ENCODE results near the gene CEP70. TPM values are rescaled to one million over a fixed set of nuclear protein-coding genes. Genes with fewer than 3 reads are reported as not detected.
A peak's percentile ranks its signal among the peaks of the same experiment; 100 is the strongest.

CEP70 gene
- total RNA-seq, 3 donors from 2014 or later, result 29.7 to 56.9 (median 37.9) TPM

DNA sequence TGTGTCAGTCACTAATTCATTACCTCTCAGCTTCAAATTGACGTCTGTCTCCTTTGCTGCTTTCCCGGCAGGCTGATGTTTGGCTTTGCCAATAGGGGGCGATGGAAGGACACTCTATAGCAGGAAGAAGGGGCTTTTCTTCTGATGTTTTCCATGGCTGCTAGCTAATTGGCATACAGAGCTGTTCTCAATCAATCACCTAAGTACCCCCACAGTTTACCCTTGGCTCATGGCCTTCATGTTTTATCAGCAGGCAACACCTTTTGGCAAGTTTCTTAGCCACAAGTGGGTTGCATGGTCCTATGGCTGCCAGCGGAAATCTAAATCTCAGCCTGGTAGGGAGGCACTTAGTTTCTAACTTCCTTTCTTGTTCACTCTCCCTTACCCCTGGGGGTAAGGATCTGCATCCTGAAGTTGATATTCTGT, 114.6 kb downstream of the CEP70 start:
- intact Hi-C loops (cut with DNase I, micrococcal nuclease), result no loop called here
- H3K4me3 ChIP-seq, result no peak overlapping the region
- no peaks in the 10 kb centered on the region for H3K36me3 ChIP-seq (ENCODE audit: low read depth)
- ATAC-seq (peak; percentile 61), DNase-seq (peak in 1 of 3 donors; percentile 38)
- H3K9me3 ChIP-seq, result no peaks in the 10 kb centered on the region
- no peaks in the 10 kb centered on the region for H3K4me1 ChIP-seq (ENCODE audit: low read depth)
- TF ChIP-seq, protein P1, sequence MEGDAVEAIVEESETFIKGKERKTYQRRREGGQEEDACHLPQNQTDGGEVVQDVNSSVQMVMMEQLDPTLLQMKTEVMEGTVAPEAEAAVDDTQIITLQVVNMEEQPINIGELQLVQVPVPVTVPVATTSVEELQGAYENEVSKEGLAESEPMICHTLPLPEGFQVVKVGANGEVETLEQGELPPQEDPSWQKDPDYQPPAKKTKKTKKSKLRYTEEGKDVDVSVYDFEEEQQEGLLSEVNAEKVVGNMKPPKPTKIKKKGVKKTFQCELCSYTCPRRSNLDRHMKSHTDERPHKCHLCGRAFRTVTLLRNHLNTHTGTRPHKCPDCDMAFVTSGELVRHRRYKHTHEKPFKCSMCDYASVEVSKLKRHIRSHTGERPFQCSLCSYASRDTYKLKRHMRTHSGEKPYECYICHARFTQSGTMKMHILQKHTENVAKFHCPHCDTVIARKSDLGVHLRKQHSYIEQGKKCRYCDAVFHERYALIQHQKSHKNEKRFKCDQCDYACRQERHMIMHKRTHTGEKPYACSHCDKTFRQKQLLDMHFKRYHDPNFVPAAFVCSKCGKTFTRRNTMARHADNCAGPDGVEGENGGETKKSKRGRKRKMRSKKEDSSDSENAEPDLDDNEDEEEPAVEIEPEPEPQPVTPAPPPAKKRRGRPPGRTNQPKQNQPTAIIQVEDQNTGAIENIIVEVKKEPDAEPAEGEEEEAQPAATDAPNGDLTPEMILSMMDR (IDR thresholded peaks at IDR 0.05), result peak; percentile 29

DNA sequence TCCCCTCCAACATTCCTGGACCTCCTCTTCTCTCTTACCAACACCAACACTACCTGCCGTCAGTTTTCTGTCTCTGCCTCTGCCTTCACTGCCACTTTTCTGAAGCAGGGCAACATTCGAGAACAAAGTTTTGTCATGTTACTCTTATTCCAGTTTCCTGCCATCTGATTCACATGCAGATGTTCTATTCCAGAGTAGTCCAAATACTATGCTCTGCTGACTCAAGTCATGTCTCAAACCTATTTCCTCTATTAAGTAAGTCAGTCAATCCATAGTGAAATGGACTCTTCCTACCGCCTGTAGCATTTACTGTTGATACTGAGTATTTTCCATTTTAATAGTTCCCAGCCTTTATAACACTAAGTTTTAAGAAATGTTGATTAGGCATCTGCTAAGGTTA, 116.3 kb downstream of the CEP70 start:
- TF ChIP-seq, protein P1 (IDR thresholded peaks at IDR 0.05), result no peak
- H3K9me3 ChIP-seq, result no peaks in the 10 kb centered on the region
- H3K4me3 ChIP-seq, result no peak overlapping the region
- no peak for DNase-seq
- intact Hi-C loops (cut with DNase I, micrococcal nuclease), result no loop called here
- ATAC-seq, result no peak
- H3K4me1 ChIP-seq (ENCODE audit: low read depth), result no peaks in the 10 kb centered on the region
- no peaks in the 10 kb centered on the region for H3K36me3 ChIP-seq (ENCODE audit: low read depth)

DNA sequence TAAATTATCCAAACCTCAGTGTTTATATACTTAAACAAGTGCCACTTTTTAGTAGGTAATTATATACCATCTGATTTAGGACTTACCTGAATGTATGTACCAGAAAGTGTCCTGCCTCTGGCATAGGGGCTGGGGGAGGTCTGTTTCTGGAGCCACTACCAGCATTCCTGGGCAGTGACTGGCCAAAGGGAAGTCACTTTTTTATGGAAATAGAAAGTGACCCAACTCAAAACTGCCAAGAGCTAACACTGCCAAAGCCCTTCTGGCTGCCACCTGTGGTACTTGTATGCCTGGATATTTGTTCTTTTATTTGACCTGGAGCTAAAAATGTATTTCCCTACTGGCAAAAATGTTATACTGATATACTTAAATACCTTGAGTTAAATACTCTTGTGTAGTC, 116.9 kb downstream of the CEP70 start:
- intact Hi-C loops (cut with DNase I, micrococcal nuclease), result no loop called here
- H3K9me3 ChIP-seq, result no peaks in the 10 kb centered on the region

DNA sequence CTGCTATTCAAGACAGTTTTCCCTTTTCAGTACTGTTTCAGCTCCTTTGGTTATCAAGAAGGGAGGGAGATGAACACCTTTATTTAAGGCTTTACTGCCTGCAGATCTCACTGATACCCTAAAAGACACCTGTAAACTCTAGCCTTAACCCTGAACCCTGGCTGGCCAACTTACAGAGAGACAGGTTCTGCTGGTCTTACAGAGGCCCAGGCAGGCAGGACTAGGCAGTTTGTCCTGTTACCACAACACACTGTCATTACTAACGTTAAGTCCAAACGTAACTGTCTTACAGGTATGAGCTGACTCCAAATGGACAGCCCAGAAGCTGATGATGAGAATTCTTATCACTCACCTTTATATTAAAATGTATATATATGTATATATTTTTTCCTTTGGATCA, 117.5 kb downstream of the CEP70 start:
- Histone ChIP-seq H3K4me3 (no peak overlapping the region), H3K4me1 (ENCODE audit: low read depth) (no peaks in the 10 kb centered on the region), H3K9me3 (no peaks in the 10 kb centered on the region), H3K36me3 (ENCODE audit: low read depth) (no peaks in the 10 kb centered on the region)
- no peak for ATAC-seq
- no peak for DNase-seq
- TF ChIP-seq, protein P1 (IDR thresholded peaks at IDR 0.05), result no peak
- intact Hi-C loops (cut with DNase I, micrococcal nuclease), result no loop called here

More for the DNA sequence above, 116.9 kb downstream of the CEP70 start:
- TF ChIP-seq, protein P1 (IDR thresholded peaks at IDR 0.05), result no peak
- no peak for ATAC-seq
- Histone ChIP-seq H3K4me1 (ENCODE audit: low read depth) (no peaks in the 10 kb centered on the region), H3K4me3 (no peak overlapping the region), H3K36me3 (ENCODE audit: low read depth) (no peaks in the 10 kb centered on the region)
- DNase-seq, result no peak

DNA sequence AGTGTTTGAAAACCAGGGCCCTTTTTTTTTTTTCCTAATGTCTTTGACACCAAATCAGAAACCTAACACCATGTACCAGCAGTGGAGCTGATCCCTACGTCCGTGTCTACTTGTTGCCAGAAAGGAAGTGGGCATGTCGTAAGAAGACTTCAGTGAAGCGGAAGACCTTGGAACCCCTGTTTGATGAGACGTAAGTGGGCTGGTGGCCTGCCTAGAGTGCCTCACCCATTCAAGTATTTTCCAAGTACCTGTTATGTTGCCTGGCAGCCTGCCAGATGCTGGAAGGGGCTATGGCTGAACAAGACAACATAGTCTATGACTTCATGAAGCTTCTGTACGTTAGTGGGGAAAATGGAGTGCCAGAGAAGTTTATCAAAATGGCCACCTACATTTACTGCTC, 119.9 kb downstream of the CEP70 start:
- TF ChIP-seq, protein P1 (IDR thresholded peaks at IDR 0.05), result no peak
- no peaks in the 10 kb centered on the region for H3K36me3 ChIP-seq (ENCODE audit: low read depth)
- no peaks in the 10 kb centered on the region for H3K9me3 ChIP-seq
- no peak for DNase-seq
- ATAC-seq, result no peak
- no peaks in the 10 kb centered on the region for H3K4me1 ChIP-seq (ENCODE audit: low read depth)
- no peak overlapping the region for H3K4me3 ChIP-seq
- intact Hi-C loops (cut with DNase I, micrococcal nuclease), result no loop called here

DNA sequence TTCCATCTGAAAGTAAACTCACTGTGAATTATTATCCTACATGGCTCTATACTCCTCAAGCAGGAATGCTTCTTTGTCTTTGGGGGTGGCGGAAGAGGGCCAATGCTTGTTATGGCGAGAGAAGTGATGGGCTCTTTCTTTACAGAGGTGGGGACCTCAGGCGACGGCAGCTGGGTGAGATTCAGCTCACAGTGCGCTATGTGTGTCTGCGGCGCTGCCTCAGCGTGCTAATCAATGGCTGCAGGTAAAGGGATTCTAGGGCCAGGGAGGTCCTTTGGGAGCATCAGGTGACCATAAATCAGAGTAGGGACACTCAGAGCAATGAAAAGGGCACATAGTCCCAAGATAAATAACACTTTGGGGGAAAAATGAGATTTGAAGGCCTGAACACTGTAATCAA, 120.7 kb downstream of the CEP70 start:
- ATAC-seq (no peak), DNase-seq (no peak)
- TF ChIP-seq, protein P1 (IDR thresholded peaks at IDR 0.05), result no peak
- intact Hi-C loops (cut with DNase I, micrococcal nuclease), result no loop called here
- Histone ChIP-seq H3K36me3 (ENCODE audit: low read depth) (no peaks in the 10 kb centered on the region), H3K9me3 (no peaks in the 10 kb centered on the region), H3K4me3 (no peak overlapping the region), H3K4me1 (ENCODE audit: low read depth) (no peaks in the 10 kb centered on the region)
